Aorta (tissue), 5 donors: Measurements from ENCODE around the gene LPP. TPM values are rescaled to one million over a fixed set of nuclear protein-coding genes. Genes with fewer than 3 reads are reported as not detected.

Source experiments
- ATAC-seq: fragments of 200-7000 bp; cut with Tn5 transposase; one replicate; pipeline ENCODE4 v1.9.1; 2022; ENCODE audit warnings: moderate library complexity; ENCODE audit not compliant: low FRiP score
- DNase-seq, 2 donors: peaks; one replicate each; pipeline ENCODE4 v3.0.0-alpha.2; 2020
- H3K27ac ChIP-seq, 2 donors: one replicate each; pipeline ENCODE4 v1.5.1; 2013; ENCODE audit warnings: low read length in 2 of 2, mild to moderate bottlenecking in 2 of 2, moderate library complexity in 2 of 2, control low read depth in 1 of 2, inconsistent platforms in 1 of 2, low read depth in 1 of 2
- H3K27me3 ChIP-seq, 2 donors: one replicate each; pipeline ENCODE4 v1.6.1; 2013; ENCODE audit warnings: control low read depth in 1 of 2, low read length in 1 of 2, mild to moderate bottlenecking in 1 of 2, moderate library complexity in 1 of 2; ENCODE audit not compliant: insufficient read depth in 2 of 2, control insufficient read depth in 1 of 2
- H3K36me3 ChIP-seq, 2 donors: one replicate each; pipeline ENCODE4 v1.6.1; 2013; ENCODE audit warnings: control low read depth in 1 of 2, low read length in 1 of 2, mild to moderate bottlenecking in 1 of 2; ENCODE audit not compliant: insufficient read depth in 2 of 2, control insufficient read depth in 1 of 2
- H3K4me1 ChIP-seq, 2 donors: one replicate each; pipeline ENCODE4 v1.6.1; 2013; ENCODE audit warnings: low read length in 2 of 2, control low read depth in 1 of 2, mild to moderate bottlenecking in 1 of 2, moderate library complexity in 1 of 2; ENCODE audit not compliant: insufficient read depth in 2 of 2, control insufficient read depth in 1 of 2
- H3K4me3 ChIP-seq, 2 donors: one replicate each; pipeline ENCODE4 v1.5.1; 2013; ENCODE audit warnings: low read length in 2 of 2, control low read depth in 1 of 2, mild to moderate bottlenecking in 1 of 2
- H3K9me3 ChIP-seq: one replicate; pipeline ENCODE4 v1.6.1; 2013; ENCODE audit warnings: mild to moderate bottlenecking, low read length; ENCODE audit not compliant: control insufficient read depth
- WGBS, 2 donors: extraction: QIAGEN DNeasy Blood & Tissue Kit; methylation state at CpG; one replicate each; pipeline ENCODE4 v1.1.7; 2013; 5-methylcytosine and 5-hydroxymethylcytosine counted together
- intact Hi-C, 2 donors: fragments of 100-400 bp; cut with DNase I; formaldehyde crosslinking; loops; one replicate each; pipeline versions ENCODE4 v1.14.2 to v1.15.0; 2022
- polyA plus RNA-seq, 2 donors: library from polyadenylated mRNA; stranded (reverse); fragments of 200-250 nt; gene quantifications; one replicate each; pipeline ENCODE4 v1.2.3, GENCODE V29; 2013
- total RNA-seq, 2 donors: library from RNA; stranded (reverse); fragmentation: NEBNext Ultra II Directional; extraction: Animal tissue kit (Norgen Biotek cat#: 25700); gene quantifications; one replicate each; pipeline ENCODE4 v1.2.1, GENCODE V29; 2021
- donor health status: healthy with polysubstance abuse.
- donor health status: Bipolar disorder and iron deficiency.
- donor health status: DM: no; HTN: no; CAD: no.
- donor health status: DM: no; HTN: no; CAD: no.
- donor health status: DM: yes; HTN: yes; CAD: no.

Gene LPP
- total and polyA plus RNA-seq, 4 donors = 37.7 to 2,536 (median 527) TPM

DNA sequence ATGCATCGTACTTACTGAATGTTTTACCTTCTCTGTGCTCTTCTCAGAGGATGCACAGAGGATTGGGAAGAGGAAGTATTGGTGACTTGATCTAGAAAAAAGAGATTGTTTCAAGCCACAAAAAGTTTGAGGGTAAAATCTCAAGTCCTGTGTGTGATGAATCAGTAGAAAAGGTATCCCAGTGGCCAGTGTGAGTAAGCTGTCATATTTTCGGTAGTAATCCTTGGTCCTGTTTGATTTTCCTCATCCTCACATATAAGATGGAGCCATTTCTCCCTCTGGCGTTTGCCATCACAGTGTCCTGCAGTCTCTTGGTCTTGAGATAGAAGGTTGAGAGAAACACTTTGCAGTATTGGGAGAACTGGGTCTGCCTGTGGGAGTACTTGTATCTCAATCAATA is 166.8 kb downstream of the LPP start:
- 90 to 93% methylated on average over 3 of the region's 3 CpGs for WGBS, 2 donors
- no peaks in the 10 kb centered on the region for H3K27me3 ChIP-seq
- H3K36me3 ChIP-seq = peaks cover 0 to 2% of the 10 kb centered on the region in 2 donors
- no peak for DNase-seq
- no peaks in the 10 kb centered on the region for H3K9me3 ChIP-seq
- H3K4me3 ChIP-seq = no peak overlapping the region
- ATAC-seq = no peak
- H3K27ac ChIP-seq = peak overlapping the region in 1 of 2 donors; percentile 44
- intact Hi-C loops = no loop called here
- H3K4me1 ChIP-seq = peaks cover 18 to 33% of the 10 kb centered on the region in 2 donors

DNA sequence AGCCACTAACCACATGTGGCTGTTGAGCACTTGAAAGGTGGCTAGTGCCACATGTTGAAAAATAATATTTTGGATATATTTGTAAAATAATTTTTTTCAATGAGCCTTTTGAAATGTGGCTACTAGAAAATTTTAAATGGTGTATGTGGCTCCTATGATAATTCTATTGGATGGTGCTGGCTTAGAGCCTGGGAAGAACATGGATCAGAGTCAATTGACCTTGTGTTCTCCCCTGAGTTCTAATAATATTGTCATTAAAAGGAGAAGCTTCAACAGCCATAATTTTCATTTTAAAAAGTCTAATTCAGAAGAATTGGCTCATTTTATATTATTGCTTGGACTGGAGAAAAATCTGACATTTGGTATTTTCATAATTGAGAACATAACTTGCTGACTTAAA is 167.3 kb downstream of the LPP start:
- Histone ChIP-seq H3K27me3 (no peaks in the 10 kb centered on the region), H3K9me3 (no peaks in the 10 kb centered on the region), H3K36me3 (peaks cover 0 to 2% of the 10 kb centered on the region in 2 donors), H3K4me1 (peaks cover 16 to 34% of the 10 kb centered on the region in 2 donors), H3K27ac (peak overlapping the region in 1 of 2 donors; percentile 44), H3K4me3 (no peak overlapping the region)
- ATAC-seq = no peak
- intact Hi-C loops = no loop called here
- DNase-seq = no peak

DNA sequence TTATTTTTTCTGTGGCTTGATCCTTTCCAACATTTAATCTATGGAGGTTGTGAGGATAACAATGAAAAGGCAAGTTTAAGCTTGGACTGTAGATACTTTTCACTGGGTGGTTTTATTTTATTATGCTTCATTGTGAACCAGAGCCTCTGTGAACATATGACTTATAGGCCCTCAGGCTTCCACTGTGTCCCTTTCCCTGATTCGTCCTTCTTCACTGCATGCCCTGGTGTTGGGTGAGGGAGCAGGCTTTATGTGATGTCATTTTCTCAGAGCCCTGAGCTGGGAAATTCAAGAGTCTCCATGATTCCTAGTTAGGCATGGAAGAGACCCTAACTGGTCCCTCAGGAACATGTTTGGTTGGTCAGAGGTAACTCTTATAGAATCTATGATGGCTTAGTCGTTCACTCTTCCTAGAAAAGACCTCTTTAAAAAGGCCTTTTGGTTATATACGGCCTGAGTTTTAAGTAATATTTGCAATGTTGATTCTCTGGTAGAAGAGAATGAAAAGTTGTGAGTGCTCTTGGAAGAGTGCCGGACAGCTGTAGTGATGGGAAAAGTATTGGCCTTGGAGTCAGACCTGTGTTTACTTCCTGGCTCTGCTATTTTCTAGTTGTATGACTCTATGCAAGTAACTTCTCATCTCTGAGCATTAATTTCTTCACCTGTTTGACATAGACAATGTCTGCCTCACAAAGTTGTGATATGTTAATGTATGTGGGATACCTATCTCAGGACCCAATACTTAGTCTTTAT is 168.4 kb downstream of the LPP start:
- ATAC-seq (no peak), DNase-seq (no peak)
- no peak overlapping the region for H3K4me3 ChIP-seq
- intact Hi-C loops = no loop called here
- H3K4me1 ChIP-seq = peaks cover 11 to 28% of the 10 kb centered on the region in 2 donors
- H3K27me3 ChIP-seq = no peaks in the 10 kb centered on the region
- no peak overlapping the region for H3K27ac ChIP-seq
- H3K36me3 ChIP-seq = peaks cover 0 to 2% of the 10 kb centered on the region in 2 donors
- H3K9me3 ChIP-seq = no peaks in the 10 kb centered on the region
- 73 to 77% methylated on average over 4 of the region's 4 CpGs for WGBS, 2 donors

DNA sequence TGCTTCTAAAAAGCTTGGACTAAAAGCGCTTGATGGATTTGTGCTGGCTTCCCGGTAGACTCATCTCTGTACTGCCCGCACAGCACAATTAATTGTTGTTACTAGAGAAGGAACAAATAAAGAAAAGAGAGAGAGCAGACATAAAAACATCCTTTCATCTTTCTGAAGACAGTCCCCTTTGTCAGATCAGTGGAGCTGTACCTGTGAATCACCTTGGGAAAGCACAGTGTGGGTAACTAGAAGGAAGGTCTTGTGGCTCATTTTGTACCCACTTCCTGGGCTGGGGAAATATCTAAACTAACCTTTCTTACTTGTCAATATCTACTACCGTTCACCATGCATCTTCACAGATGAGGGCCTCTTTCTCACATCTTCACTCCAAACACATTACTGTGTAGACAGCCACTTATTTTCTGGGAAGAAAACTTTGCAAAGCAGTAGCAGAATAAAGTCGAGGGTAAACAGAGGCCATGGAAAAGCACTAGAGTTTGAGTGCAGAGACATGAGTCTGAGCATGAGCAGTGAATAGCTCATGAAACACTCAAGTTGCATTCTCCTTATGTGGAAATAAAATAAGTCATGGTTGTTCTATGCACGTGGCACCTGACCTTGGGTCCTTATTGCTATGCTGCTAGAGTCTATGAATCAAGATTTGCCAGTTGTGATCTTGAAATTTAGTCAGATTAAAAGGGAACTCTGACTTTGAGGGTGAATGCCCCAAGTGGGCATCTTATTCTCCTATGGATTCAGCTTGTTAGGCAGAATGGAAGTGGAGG is 169.3 kb downstream of the LPP start:
- no peak for ATAC-seq
- 78 to 84% methylated on average over 6 of the region's 6 CpGs for WGBS, 2 donors
- intact Hi-C loops = no loop called here
- no peaks in the 10 kb centered on the region for H3K27me3 ChIP-seq
- H3K4me3 ChIP-seq = no peak overlapping the region
- H3K36me3 ChIP-seq = peaks cover 0 to 2% of the 10 kb centered on the region in 2 donors
- peak overlapping the region in 1 of 2 donors; percentile 14 for H3K27ac ChIP-seq
- no peak for DNase-seq
- peaks cover 7 to 24% of the 10 kb centered on the region in 2 donors for H3K4me1 ChIP-seq
- no peaks in the 10 kb centered on the region for H3K9me3 ChIP-seq

DNA sequence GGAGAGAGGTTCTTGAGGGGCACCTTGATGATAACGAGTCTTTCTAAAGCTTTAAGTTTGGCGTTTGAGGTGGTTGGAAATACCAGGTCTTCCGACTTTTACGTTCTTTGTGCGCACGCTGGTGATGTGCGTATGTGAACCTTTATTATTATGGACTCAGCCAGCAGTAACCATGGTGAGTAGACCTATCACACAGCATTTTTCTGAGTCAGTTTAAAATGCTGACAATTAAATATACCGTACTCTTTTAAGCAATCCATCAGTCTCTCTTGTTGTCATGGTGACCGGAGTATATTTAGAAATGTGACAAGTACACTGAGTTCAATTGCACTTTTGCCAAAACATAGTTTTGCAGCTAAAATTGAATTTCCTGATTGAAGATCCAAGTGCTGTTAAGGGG is 172.2 kb downstream of the LPP start:
- H3K4me3 ChIP-seq = peak overlapping the region in 1 of 2 donors; percentile 10
- intact Hi-C loops = no loop called here
- H3K36me3 ChIP-seq = peaks cover 1 to 5% of the 10 kb centered on the region in 2 donors
- no peaks in the 10 kb centered on the region for H3K27me3 ChIP-seq
- H3K4me1 ChIP-seq = peaks cover 2 to 23% of the 10 kb centered on the region in 2 donors
- DNase-seq (no peak), ATAC-seq (peak; percentile 81)
- WGBS, 2 donors = 6 to 10% methylated on average over 9 of the region's 9 CpGs
- no peaks in the 10 kb centered on the region for H3K9me3 ChIP-seq
- peak overlapping the region; percentile 51 to 93 for H3K27ac ChIP-seq

GRCh38 chr3:188326968-188327367 is 173.0 kb downstream of the LPP start:
- Histone ChIP-seq H3K4me3 (no peak overlapping the region), H3K9me3 (no peaks in the 10 kb centered on the region), H3K4me1 (peaks cover 4 to 18% of the 10 kb centered on the region in 2 donors), H3K36me3 (peaks cover 1 to 3% of the 10 kb centered on the region in 2 donors), H3K27ac (peak overlapping the region in 1 of 2 donors; percentile 11), H3K27me3 (no peaks in the 10 kb centered on the region)
- DNase-seq = no peak
- no peak for ATAC-seq
- intact Hi-C loops = no loop called here
- 30 to 36% methylated on average over 4 of the region's 4 CpGs for WGBS, 2 donors

DNA sequence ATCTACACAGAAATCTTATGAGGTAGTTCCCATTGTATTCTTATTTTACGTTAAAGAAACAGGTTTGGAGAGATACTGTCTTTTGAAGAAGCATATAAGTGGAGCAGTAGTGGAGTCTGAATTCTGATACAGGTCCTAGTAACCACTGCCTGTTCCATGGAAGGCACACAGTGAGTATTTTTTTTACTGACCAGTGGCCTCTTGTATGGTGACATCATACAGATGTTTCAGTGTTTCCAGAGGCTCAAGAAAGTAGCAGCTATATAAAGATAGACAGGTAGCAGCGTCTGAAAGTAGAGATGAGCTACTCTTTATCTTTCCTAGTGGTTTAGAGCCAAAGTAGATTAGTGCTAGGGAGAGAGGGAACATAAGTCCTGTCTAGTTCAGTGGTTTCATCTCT is 173.5 kb downstream of the LPP start:
- no peak for DNase-seq
- peaks cover 4 to 18% of the 10 kb centered on the region in 2 donors for H3K4me1 ChIP-seq
- H3K4me3 ChIP-seq = no peak overlapping the region
- H3K27ac ChIP-seq = no peak overlapping the region
- intact Hi-C loops = no loop called here
- 85 to 89% methylated on average over 2 of the region's 2 CpGs for WGBS, 2 donors
- ATAC-seq = no peak
- H3K9me3 ChIP-seq = no peaks in the 10 kb centered on the region
- H3K36me3 ChIP-seq = peaks cover 1 to 2% of the 10 kb centered on the region in 2 donors
- no peaks in the 10 kb centered on the region for H3K27me3 ChIP-seq

DNA sequence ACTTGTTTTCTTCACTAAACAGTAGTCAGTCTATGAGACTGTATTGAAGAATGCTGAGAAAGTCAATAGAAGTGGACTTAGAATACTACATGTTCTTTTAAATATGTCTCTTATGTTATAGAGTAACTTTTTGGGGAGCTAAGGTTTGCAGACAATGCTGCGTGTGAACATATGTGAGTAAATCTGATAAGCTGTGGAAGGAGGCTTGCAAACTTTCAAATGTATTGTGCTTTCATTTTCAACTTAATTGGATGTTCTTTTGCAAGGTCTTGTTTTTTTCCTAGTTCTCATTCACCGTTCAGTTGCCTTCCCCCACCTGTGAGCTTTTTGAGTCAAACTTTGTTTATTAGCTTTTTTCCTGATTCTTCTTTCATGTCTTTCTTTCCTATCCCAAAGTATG is 176.2 kb downstream of the LPP start:
- intact Hi-C loops = no loop called here
- Histone ChIP-seq H3K9me3 (no peaks in the 10 kb centered on the region), H3K27me3 (no peaks in the 10 kb centered on the region), H3K27ac (peak overlapping the region in 1 of 2 donors; percentile 33), H3K4me3 (no peak overlapping the region), H3K4me1 (peaks cover 2 to 9% of the 10 kb centered on the region in 2 donors), H3K36me3 (peaks cover 1 to 2% of the 10 kb centered on the region in 2 donors)
- DNase-seq (no peak), ATAC-seq (no peak)
- WGBS, 2 donors = 76 to 82% methylated on average over 2 of the region's 2 CpGs
